ENCODE results near the gene IFNGR1.
"Not testable (repeated sequence)": the region's sequence is repeated elsewhere in the genome, so short reads cannot be mapped to it uniquely, and the experiment has no call there.

The IFNGR1 gene

GRCh38 chr6:137261361-137261760 is 42.2 kb upstream of the IFNGR1 start:
- Histone ChIP-seq H3K36me3 (ENCODE audit: control insufficient read depth in 4 of 4, insufficient read depth in 4 of 4, low read length in 3 of 4) (no peaks in the 10 kb centered on the region), H3K4me3 (ENCODE audit: control insufficient read depth in 1 of 7, extremely low read depth in 1 of 7, insufficient read depth in 4 of 7, low read depth in 2 of 7, low read length in 6 of 7) (no peak overlapping the region), H3K9me3 (ENCODE audit: control extremely low read depth in 1 of 5, control insufficient read depth in 4 of 5, insufficient read depth in 2 of 5, low read depth in 1 of 5, low read length in 4 of 5) (peaks cover 0 to 6% (median 0%) of the 10 kb centered on the region in 5 experiments), H3K27me3 (replicated peaks in 2 of 5; ENCODE audit: control insufficient read depth in 4 of 5, insufficient read depth in 5 of 5, low read length in 4 of 5) (no peaks in the 10 kb centered on the region), H3K27ac (ENCODE audit: insufficient read depth in 1 of 2, low read depth in 1 of 2, low read length in 2 of 2, poor library complexity in 1 of 2, severe bottlenecking in 2 of 2) (no peak overlapping the region), H3K4me1 (ENCODE audit: control extremely low read depth in 1 of 4, control insufficient read depth in 4 of 4, insufficient read depth in 4 of 4, low read length in 3 of 4) (peaks cover 0 to 6% (median 2%) of the 10 kb centered on the region in 4 experiments)
- 100% methylated on average over 2 of the region's 3 CpGs for WGBS (ENCODE audit: insufficient coverage)
- no peak for DNase-seq
- ChIA-PET CTCF (interaction anchor here (0.7 to 1.1 kb wide), 2 partner anchors 13 to 17 kb away, joined by 3 to 4 read pairs; no protein-coding TSS in a partner anchor), POLR2A (no interaction called here)

- H3K27me3 ChIP-seq (replicated peaks in 2 of 5; ENCODE audit: control insufficient read depth in 4 of 5, insufficient read depth in 5 of 5, low read length in 4 of 5), result no peaks in the 10 kb centered on the region
- H3K4me3 ChIP-seq (ENCODE audit: control insufficient read depth in 1 of 7, extremely low read depth in 1 of 7, insufficient read depth in 4 of 7, low read depth in 2 of 7, low read length in 6 of 7), result no peak overlapping the region
- no peak overlapping the region for H3K27ac ChIP-seq (ENCODE audit: insufficient read depth in 1 of 2, low read depth in 1 of 2, low read length in 2 of 2, poor library complexity in 1 of 2, severe bottlenecking in 2 of 2)
- no peak for DNase-seq
- H3K36me3 ChIP-seq (ENCODE audit: control insufficient read depth in 4 of 4, insufficient read depth in 4 of 4, low read length in 3 of 4), result no peaks in the 10 kb centered on the region
- H3K9me3 ChIP-seq (ENCODE audit: control extremely low read depth in 1 of 5, control insufficient read depth in 4 of 5, insufficient read depth in 2 of 5, low read depth in 1 of 5, low read length in 4 of 5), result peaks cover 0 to 12% (median 5%) of the 10 kb centered on the region in 5 experiments
- 100% methylated on average over 1 of the region's 6 CpGs for WGBS (ENCODE audit: insufficient coverage)
- POLR2A ChIA-PET, result no interaction called here
- CTCF ChIA-PET, result interaction anchor here (1.1 kb wide), 1 partner anchor 18 kb away, joined by 3 read pairs; no protein-coding TSS in a partner anchor
- H3K4me1 ChIP-seq (ENCODE audit: control extremely low read depth in 1 of 4, control insufficient read depth in 4 of 4, insufficient read depth in 4 of 4, low read length in 3 of 4), result peaks cover 0 to 6% (median 2%) of the 10 kb centered on the region in 4 experiments
Measured at GRCh38 chr6:137260217-137260616, 41.0 kb upstream of the IFNGR1 start.

- no peak for DNase-seq
- peaks cover 0 to 14% (median 8%) of the 10 kb centered on the region in 5 experiments for H3K9me3 ChIP-seq (ENCODE audit: control extremely low read depth in 1 of 5, control insufficient read depth in 4 of 5, insufficient read depth in 2 of 5, low read depth in 1 of 5, low read length in 4 of 5)
- H3K4me3 ChIP-seq (ENCODE audit: control insufficient read depth in 1 of 7, extremely low read depth in 1 of 7, insufficient read depth in 4 of 7, low read depth in 2 of 7, low read length in 6 of 7), result no peak overlapping the region
- H3K27me3 ChIP-seq (replicated peaks in 2 of 5; ENCODE audit: control insufficient read depth in 4 of 5, insufficient read depth in 5 of 5, low read length in 4 of 5), result no peaks in the 10 kb centered on the region
- H3K4me1 ChIP-seq (ENCODE audit: control extremely low read depth in 1 of 4, control insufficient read depth in 4 of 4, insufficient read depth in 4 of 4, low read length in 3 of 4), result peaks cover 0 to 6% (median 2%) of the 10 kb centered on the region in 4 experiments
- no peak overlapping the region for H3K27ac ChIP-seq (ENCODE audit: insufficient read depth in 1 of 2, low read depth in 1 of 2, low read length in 2 of 2, poor library complexity in 1 of 2, severe bottlenecking in 2 of 2)
- ChIA-PET CTCF (interaction anchor here (0.9 kb wide), 1 partner anchor 56 kb away, joined by 3 read pairs; no protein-coding TSS in a partner anchor), POLR2A (no interaction called here)
- no peaks in the 10 kb centered on the region for H3K36me3 ChIP-seq (ENCODE audit: control insufficient read depth in 4 of 4, insufficient read depth in 4 of 4, low read length in 3 of 4)
Measured at GRCh38 chr6:137259349-137259748, 40.2 kb upstream of the IFNGR1 start.

GRCh38 chr6:137258170-137258569 is 39.0 kb upstream of the IFNGR1 start:
- peaks cover 0 to 6% (median 2%) of the 10 kb centered on the region in 4 experiments for H3K4me1 ChIP-seq (ENCODE audit: control extremely low read depth in 1 of 4, control insufficient read depth in 4 of 4, insufficient read depth in 4 of 4, low read length in 3 of 4)
- peaks cover 0 to 15% (median 10%) of the 10 kb centered on the region in 5 experiments for H3K9me3 ChIP-seq (ENCODE audit: control extremely low read depth in 1 of 5, control insufficient read depth in 4 of 5, insufficient read depth in 2 of 5, low read depth in 1 of 5, low read length in 4 of 5)
- POLR2A ChIA-PET, result no interaction called here
- CTCF ChIA-PET, result interaction anchor here (0.9 to 1.5 kb wide), 3 partner anchors 9 to 33 kb away, joined by 3 to 6 read pairs (median 4); no protein-coding TSS in a partner anchor
- H3K27ac ChIP-seq (ENCODE audit: insufficient read depth in 1 of 2, low read depth in 1 of 2, low read length in 2 of 2, poor library complexity in 1 of 2, severe bottlenecking in 2 of 2), result no peak overlapping the region
- no peak overlapping the region for H3K4me3 ChIP-seq (ENCODE audit: control insufficient read depth in 1 of 7, extremely low read depth in 1 of 7, insufficient read depth in 4 of 7, low read depth in 2 of 7, low read length in 6 of 7)
- WGBS (ENCODE audit: insufficient coverage), result no CpG with 5 or more reads among the region's 3 CpGs
- DNase-seq, result peak in 2 of 3 donors; percentile 26 to 30
- no peaks in the 10 kb centered on the region for H3K27me3 ChIP-seq (replicated peaks in 2 of 5; ENCODE audit: control insufficient read depth in 4 of 5, insufficient read depth in 5 of 5, low read length in 4 of 5)
- H3K36me3 ChIP-seq (ENCODE audit: control insufficient read depth in 4 of 4, insufficient read depth in 4 of 4, low read length in 3 of 4), result no peaks in the 10 kb centered on the region

DNA sequence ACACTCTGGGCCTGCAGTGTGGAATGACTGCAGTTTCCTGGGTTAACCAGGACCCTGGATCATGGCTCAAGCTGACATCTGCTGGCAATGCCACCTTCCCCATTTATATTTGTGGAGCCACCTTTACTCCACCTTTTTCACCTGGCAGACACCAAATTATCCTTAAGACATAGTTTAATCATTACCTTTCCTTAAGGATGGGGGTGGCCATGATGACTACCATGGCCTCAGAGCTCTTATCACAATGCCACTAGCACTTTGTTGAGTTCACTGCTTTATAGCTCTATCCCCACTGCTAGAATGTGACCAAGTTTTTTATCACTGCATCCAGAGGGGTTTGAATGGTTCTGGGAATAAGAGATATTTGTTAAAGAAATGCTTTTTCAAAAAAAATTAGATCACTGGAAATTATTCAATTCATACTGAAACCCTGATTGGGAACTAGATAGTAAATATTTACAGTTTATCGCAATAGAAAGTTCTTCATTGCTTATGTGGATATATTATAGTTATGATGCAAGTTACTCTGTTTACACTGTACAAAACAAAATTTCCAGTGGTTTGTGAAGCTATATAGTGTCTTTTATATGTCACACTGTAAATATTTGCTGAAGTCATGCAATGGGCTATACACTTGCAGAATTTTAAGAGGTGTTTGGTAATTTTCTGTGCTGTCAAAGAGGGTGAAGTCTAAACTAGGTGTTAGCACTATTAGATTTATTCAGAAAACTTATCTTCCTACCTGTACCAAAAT is 37.3 kb upstream of the IFNGR1 start:
- POLR2A ChIA-PET, result no interaction called here
- Histone ChIP-seq H3K36me3 (ENCODE audit: control insufficient read depth in 4 of 4, insufficient read depth in 4 of 4, low read length in 3 of 4) (no peaks in the 10 kb centered on the region), H3K4me3 (ENCODE audit: control insufficient read depth in 1 of 7, extremely low read depth in 1 of 7, insufficient read depth in 4 of 7, low read depth in 2 of 7, low read length in 6 of 7) (no peak overlapping the region), H3K27me3 (replicated peaks in 2 of 5; ENCODE audit: control insufficient read depth in 4 of 5, insufficient read depth in 5 of 5, low read length in 4 of 5) (no peaks in the 10 kb centered on the region), H3K4me1 (ENCODE audit: control extremely low read depth in 1 of 4, control insufficient read depth in 4 of 4, insufficient read depth in 4 of 4, low read length in 3 of 4) (peaks cover 0 to 6% (median 2%) of the 10 kb centered on the region in 4 experiments), H3K27ac (ENCODE audit: insufficient read depth in 1 of 2, low read depth in 1 of 2, low read length in 2 of 2, poor library complexity in 1 of 2, severe bottlenecking in 2 of 2) (no peak overlapping the region), H3K9me3 (ENCODE audit: control extremely low read depth in 1 of 5, control insufficient read depth in 4 of 5, insufficient read depth in 2 of 5, low read depth in 1 of 5, low read length in 4 of 5) (peaks cover 0 to 17% (median 14%) of the 10 kb centered on the region in 5 experiments)
- no CpG with 5 or more reads among the region's 1 CpG for WGBS (ENCODE audit: insufficient coverage)
- CTCF ChIA-PET, result interaction anchor here (1.0 to 1.2 kb wide), 2 partner anchors 11 to 18 kb away, joined by 3 to 4 read pairs; no protein-coding TSS in a partner anchor
- no peak for DNase-seq

DNA sequence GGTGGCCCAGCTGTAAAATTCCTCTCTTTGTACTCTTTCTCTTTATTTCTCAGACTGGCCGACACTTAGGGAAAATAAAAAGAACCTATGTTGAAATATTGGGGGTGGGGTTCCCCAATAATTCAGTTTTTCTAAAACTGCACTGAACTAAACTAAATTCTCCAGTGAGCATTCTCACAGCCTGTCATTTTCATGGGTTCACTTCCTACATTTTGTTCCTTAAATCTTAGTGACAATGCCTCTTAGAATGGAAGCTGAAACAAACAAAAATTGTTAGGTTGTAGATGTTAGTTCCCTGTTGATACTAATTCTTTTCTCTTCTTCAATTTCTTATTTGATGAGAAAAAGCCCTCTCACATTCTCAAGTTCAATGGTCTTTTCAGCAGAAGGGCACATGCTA is 35.8 kb upstream of the IFNGR1 start:
- Histone ChIP-seq H3K36me3 (ENCODE audit: control insufficient read depth in 4 of 4, insufficient read depth in 4 of 4, low read length in 3 of 4) (no peaks in the 10 kb centered on the region), H3K4me3 (ENCODE audit: control insufficient read depth in 1 of 7, extremely low read depth in 1 of 7, insufficient read depth in 4 of 7, low read depth in 2 of 7, low read length in 6 of 7) (no peak overlapping the region), H3K9me3 (ENCODE audit: control extremely low read depth in 1 of 5, control insufficient read depth in 4 of 5, insufficient read depth in 2 of 5, low read depth in 1 of 5, low read length in 4 of 5) (peaks cover 0 to 17% (median 14%) of the 10 kb centered on the region in 5 experiments), H3K27ac (ENCODE audit: insufficient read depth in 1 of 2, low read depth in 1 of 2, low read length in 2 of 2, poor library complexity in 1 of 2, severe bottlenecking in 2 of 2) (no peak overlapping the region), H3K4me1 (ENCODE audit: control extremely low read depth in 1 of 4, control insufficient read depth in 4 of 4, insufficient read depth in 4 of 4, low read length in 3 of 4) (peaks cover 0 to 6% (median 0%) of the 10 kb centered on the region in 4 experiments), H3K27me3 (replicated peaks in 2 of 5; ENCODE audit: control insufficient read depth in 4 of 5, insufficient read depth in 5 of 5, low read length in 4 of 5) (no peaks in the 10 kb centered on the region)
- WGBS (ENCODE audit: insufficient coverage), result no CpG with 5 or more reads among the region's 1 CpG
- ChIA-PET POLR2A (no interaction called here), CTCF (no interaction called here)
- no peak for DNase-seq

DNA sequence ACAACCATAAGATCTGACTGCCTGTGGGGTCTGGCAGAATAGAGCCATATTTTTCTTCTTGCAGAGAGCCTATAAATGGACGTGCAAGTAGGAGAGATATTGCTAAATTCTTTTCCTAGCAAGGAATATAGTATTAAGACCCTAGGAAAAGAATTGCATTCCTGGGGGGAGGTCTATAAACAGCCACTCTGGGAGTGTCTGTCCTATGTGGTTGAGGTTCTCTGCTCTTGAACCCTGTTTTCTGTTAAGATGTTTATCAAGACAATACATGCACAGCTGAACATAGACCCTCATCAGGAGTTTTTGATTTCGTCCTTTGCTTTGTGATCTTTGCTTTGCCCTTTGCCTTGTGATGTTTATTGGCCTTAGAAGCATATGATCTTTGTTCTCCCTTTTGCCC is 35.2 kb upstream of the IFNGR1 start:
- CTCF ChIA-PET, result interaction anchor here (1.1 kb wide), 1 partner anchor 76 kb away, joined by 3 read pairs; no protein-coding TSS in a partner anchor
- H3K27ac ChIP-seq (ENCODE audit: insufficient read depth in 1 of 2, low read depth in 1 of 2, low read length in 2 of 2, poor library complexity in 1 of 2, severe bottlenecking in 2 of 2); H3K36me3 ChIP-seq (ENCODE audit: control insufficient read depth in 4 of 4, insufficient read depth in 4 of 4, low read length in 3 of 4); H3K4me1 ChIP-seq (ENCODE audit: control extremely low read depth in 1 of 4, control insufficient read depth in 4 of 4, insufficient read depth in 4 of 4, low read length in 3 of 4); POLR2A ChIA-PET; H3K4me3 ChIP-seq (ENCODE audit: control insufficient read depth in 1 of 7, extremely low read depth in 1 of 7, insufficient read depth in 4 of 7, low read depth in 2 of 7, low read length in 6 of 7); H3K27me3 ChIP-seq (replicated peaks in 2 of 5; ENCODE audit: control insufficient read depth in 4 of 5, insufficient read depth in 5 of 5, low read length in 4 of 5): not testable (repeated sequence)
- peaks cover 0 to 18% (median 14%) of the 10 kb centered on the region in 5 experiments for H3K9me3 ChIP-seq (ENCODE audit: control extremely low read depth in 1 of 5, control insufficient read depth in 4 of 5, insufficient read depth in 2 of 5, low read depth in 1 of 5, low read length in 4 of 5)
- WGBS (ENCODE audit: insufficient coverage), result no CpG with 5 or more reads among the region's 2 CpGs
- DNase-seq, result peak in 2 of 3 donors; percentile 15 to 38

All from common myeloid progenitor, CD34-positive (primary cell).